ENCODE results near the gene CENPX. TPM values are rescaled to one million over a fixed set of nuclear protein-coding genes. Genes with fewer than 3 reads are reported as not detected.
A peak's percentile ranks its signal among the peaks of the same experiment; 100 is the strongest.

The CENPX gene
- total RNA-seq (2014; rRNA removed; shearing (Covaris generic)): 297 and 339 TPM in 2 replicates

GRCh38 chr17:82022310-82022980, at the start of gene CENPX:
Gene CENPX (minus strand): TSS chr17:82022878. CDS start chr17:82022861, 17 bp downstream.
- DNase-seq (ENCODE audit: low spot score): no peak

GRCh38 chr17:82070611-82071010, 47.9 kb upstream of the CENPX start:
- no peak for DNase-seq (ENCODE audit: low spot score)

- no peak for DNase-seq (ENCODE audit: low spot score)
Measured at GRCh38 chr17:82065638-82066303, 43.1 kb upstream of the CENPX start, which contains the start of gene DUS1L. Gene DUS1L (minus strand): TSS chr17:82065804. CDS start chr17:82065059, 745 bp downstream.

- DNase-seq (ENCODE audit: low spot score): no peak
Measured at GRCh38 chr17:82065193-82065637, 42.5 kb upstream of the CENPX start.

GRCh38 chr17:82064433-82065192, 41.9 kb upstream of the CENPX start:
- peak; percentile 58 for DNase-seq (ENCODE audit: low spot score)

- DNase-seq (ENCODE audit: low spot score): no peak
Measured at GRCh38 chr17:82063424-82064415, 41.0 kb upstream of the CENPX start.

- DNase-seq (ENCODE audit: low spot score): no peak
Measured at GRCh38 chr17:82062984-82063368, 40.3 kb upstream of the CENPX start.

GRCh38 chr17:82062076-82062983, 39.7 kb upstream of the CENPX start:
- DNase-seq (ENCODE audit: low spot score): no peak

- DNase-seq (ENCODE audit: low spot score): no peak
Measured at GRCh38 chr17:82061047-82061925, 38.6 kb upstream of the CENPX start.

GRCh38 chr17:82060614-82061013, 37.9 kb upstream of the CENPX start:
- no peak for DNase-seq (ENCODE audit: low spot score)

- no peak for DNase-seq (ENCODE audit: low spot score)
Measured at GRCh38 chr17:82060001-82060380, 37.3 kb upstream of the CENPX start.

- DNase-seq (ENCODE audit: low spot score): no peak
Measured at GRCh38 chr17:82059272-82060000, 36.8 kb upstream of the CENPX start.

- no peak for DNase-seq (ENCODE audit: low spot score)
Measured at GRCh38 chr17:82058855-82059249, 36.2 kb upstream of the CENPX start.

GRCh38 chr17:82058230-82058854, 35.7 kb upstream of the CENPX start:
- DNase-seq (ENCODE audit: low spot score): no peak

GRCh38 chr17:82056729-82057621, 34.3 kb upstream of the CENPX start:
- DNase-seq (ENCODE audit: low spot score): no peak

GRCh38 chr17:82055965-82056728, 33.5 kb upstream of the CENPX start:
- no peak for DNase-seq (ENCODE audit: low spot score)
